Measurements from ENCODE around the gene MCRIP1.

Gene MCRIP1

GRCh38 chr17:81860756-81861568, 27.9 kb upstream of the MCRIP1 start:
- DNase-seq (ENCODE audit: low read depth in 2 of 2): peak; percentile 97 to 99

DNA sequence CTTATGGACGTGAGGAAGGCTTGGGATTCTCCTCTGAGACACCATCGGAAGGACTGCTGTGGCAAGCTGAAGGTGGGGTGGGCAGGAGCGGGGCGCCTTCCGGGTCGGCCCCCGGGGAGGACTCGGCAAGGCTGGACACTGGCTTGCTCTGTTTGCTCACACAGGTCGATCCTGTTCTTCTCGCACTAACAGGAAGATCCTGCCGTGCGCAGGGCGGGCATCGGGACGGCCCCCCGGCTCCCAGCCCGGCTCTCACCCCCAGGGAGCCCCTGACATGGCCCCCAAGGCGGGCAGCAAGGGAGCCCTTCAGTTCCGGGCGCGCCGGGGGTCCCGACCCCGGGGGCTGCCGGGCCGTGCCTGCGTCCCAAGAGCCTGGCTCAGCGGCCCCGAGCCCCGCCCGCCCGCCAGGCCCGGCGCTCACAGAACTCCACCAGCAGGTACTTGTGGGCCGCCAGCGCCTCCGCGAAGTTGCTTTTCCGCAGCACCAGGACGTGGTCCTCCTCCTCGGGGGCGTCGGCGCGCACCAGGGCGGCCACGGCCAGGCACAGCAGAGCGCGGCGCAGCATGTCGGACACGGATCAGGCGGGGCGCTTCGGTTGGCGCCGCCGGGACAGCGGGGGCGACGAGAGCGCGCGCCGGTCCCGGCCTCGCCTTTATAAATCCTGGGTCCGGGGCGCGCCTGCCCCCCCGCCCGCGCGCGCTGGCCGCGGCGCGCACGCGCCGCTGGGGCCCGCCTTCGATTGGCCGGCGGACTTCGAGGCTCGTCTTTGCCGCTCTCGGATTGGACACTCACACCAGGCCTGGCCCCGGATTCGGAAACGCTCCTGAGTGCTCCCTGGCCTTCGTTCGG, 27.0 kb upstream of the MCRIP1 start, which contains the start of gene P4HB:
P4HB (minus strand) TSS at position 630 of the 850 bp plus-strand sequence; CDS start at position 566, 64 bp downstream.
- DNase-seq (ENCODE audit: low read depth in 2 of 2): peak in 1 of 2 donors; percentile 97

DNA sequence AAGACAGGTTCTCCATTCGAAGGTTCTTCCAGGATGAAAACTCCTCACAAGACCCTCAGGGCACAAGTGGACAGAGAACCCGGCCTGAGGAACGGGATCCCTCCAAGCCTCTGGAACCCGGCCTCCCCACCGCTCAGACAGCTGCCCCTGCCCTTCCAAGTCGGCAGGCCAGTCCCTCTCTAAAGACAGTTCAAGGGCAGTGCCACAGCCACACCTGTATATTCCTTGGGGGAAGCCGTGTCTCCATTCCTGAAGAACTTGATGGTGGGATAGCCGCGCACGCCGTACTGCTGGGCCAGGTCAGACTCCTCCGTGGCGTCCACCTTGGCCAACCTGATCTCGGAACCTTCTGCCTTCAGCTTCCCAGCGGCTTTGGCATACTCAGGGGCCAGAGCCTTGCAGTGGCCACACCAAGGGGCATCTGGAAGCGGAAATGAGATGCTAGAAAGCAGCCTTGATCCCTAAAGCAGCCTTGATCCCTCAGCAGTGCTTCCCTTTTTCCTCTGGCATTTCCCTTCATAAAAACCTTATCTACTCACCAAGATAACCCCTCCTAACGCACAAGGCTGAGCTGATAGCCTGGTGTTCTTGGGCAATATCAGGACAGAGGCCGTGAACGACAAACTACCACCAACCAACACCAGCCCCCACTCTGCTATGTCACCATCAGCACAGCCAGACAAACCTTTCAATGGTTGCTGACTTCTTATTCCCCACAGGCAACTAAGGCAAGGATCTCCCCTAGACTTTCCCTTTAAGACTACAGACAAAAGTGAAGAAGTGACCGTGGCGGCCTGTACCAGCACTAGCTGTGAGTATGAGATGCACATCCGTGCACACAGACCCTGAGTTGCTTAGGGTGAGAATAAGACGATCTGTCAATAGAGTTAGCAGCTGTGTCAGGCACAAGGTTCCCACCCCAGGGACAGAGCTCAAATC, 26.1 kb upstream of the MCRIP1 start:
- no peak for DNase-seq (ENCODE audit: low read depth in 2 of 2)

- DNase-seq (ENCODE audit: low read depth in 2 of 2): no peak
Measured at GRCh38 chr17:81858170-81858966, 25.3 kb upstream of the MCRIP1 start.

DNA sequence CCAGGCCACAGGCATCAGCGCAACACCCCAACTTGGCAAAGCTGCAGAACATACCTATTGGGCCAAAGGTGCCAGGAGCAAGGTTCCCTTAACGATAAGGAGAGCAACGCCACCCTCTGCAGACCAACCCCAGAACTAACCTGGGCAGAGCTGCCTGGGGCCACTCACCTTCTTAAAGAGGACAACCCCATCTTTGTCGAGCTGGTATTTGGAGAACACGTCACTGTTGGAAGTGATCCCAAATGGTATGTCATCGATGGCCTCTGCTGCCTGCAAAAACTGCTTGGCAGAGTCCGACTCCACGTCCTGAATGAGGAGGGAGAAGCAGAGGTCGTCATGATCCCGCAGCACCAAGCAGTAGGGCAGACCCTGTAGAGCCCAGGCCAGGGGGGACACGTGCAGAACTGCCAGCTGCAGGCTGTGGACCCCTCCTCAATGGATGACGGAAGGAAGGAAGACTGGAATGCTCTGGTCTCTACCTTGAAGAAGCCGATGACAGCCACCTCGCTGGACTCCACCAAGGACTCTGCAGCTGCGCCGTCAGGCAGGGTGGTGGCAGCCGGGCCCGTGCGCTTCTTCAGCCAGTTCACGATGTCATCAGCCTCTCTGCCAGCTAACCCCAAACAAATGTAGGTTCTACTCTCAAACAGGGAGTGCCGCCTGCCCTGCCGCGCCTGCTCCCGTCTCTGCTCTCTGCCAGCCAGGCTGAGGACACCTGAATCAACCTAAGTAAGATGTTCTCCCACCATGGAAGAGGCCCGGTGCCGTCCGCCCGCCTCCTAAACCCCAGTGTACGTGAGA, 22.1 kb upstream of the MCRIP1 start:
- no peak for DNase-seq (ENCODE audit: low read depth in 2 of 2)

DNA sequence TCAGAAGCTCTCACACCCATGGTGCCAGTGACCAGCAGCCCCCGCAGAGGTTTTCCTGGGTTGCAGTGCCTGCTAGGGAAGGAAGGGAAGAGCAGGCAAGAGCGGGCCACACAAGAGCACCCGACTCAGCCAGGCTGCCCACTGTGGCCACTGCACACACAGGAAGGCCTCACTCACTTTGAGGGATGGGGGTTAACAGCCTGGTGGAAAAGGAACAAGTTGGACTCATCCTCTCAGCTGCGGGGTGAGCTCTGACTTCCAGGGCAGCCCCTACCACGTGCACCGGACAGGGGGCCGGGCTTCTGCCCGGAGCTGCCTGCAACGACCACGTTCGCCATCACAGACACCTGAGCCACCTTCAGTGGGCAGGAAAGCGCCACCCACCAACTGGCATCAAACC, 19.1 kb upstream of the MCRIP1 start:
- DNase-seq (ENCODE audit: low read depth in 2 of 2): no peak

- DNase-seq (ENCODE audit: low read depth in 2 of 2): no peak
Measured at GRCh38 chr17:81851423-81851822, 18.3 kb upstream of the MCRIP1 start.

GRCh38 chr17:81849457-81849856, 16.4 kb upstream of the MCRIP1 start:
- DNase-seq (ENCODE audit: low read depth in 2 of 2): no peak

DNA sequence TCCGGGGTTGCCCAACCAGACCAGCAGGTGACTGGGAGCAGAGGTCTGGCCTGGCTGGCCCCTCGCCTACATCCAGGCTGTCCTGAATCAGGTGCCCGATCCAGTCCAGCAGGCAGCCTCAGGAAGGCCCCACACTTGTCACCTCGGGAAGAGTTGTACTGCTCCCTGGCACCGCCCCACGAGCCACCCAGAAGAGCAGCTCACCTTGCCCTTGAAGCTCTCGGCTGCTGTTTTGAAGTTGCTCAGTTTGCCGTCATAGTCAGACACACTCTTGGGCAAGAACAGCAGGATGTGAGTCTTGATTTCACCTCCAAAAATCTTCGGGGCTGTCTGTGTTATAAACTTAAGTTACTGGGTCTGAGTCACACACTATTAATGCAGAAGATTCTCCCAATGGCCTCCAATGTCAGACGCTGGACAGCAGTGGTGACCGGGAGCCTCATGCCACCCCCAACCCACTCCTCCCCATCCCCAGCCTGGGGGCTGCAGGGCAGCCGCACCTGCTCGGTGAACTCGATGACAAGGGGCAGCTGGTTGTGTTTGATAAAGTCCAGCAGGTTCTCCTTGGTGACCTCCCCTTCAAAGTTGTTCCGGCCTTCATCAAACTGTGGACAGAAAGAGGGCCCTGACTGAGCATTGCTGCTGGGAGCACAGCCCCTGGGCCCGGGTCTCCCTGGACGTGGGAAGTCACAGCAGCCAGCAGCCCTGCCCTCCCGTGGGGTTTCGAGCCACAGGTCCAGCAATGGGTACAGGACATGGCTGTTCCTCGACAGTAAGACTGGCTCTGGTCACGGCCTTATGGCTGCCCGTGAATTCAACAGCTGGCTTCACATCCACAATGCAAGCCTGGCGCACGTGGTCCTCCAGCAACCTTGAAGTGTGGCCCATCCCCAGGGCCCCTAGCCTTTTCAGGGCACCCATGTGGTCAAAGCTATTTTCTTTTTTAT, 13.9 kb upstream of the MCRIP1 start:
- DNase-seq (ENCODE audit: low read depth in 2 of 2): no peak

DNA sequence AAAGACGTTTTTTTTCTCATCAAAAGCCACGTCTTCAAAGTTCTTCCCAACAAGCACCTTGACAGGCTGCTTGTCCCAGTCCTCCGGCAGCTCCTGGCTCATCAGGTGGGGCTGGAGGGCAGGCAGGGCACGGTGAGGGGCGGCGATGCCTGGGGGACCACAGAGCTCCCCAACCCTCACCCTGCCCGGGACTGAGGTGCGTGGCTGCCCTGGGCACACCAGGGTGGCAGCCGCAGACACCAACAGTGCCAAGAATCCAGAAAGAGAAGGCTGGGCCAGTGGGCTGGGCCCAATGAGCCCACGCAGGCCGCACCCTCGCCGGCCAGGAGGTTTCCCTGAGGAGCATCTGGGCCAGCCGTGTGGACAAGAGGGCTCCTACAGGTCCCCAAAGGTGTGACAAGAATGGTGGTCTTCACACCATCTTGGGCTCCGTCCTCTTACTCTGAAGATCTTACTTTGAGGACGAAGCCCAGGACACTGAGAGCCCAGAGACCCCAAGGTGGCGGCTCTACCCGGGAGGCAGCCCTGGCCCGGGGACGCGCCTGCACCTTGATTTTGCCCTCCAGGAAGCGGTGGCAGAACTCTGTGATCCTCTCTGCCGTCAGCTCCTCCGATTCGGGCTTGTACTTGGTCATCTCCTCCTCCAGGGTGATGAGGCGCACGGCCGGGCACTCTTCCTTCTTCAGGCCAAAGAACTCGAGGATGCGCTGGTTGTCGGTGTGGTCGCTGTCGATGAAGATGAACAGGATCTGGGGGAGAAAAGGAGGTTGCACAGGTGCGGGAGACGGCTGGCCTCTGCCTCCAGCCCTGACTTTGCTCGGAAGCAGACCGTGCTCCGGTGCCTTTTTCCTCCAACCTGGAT, 13.0 kb upstream of the MCRIP1 start:
- no peak for DNase-seq (ENCODE audit: low read depth in 2 of 2)

DNA sequence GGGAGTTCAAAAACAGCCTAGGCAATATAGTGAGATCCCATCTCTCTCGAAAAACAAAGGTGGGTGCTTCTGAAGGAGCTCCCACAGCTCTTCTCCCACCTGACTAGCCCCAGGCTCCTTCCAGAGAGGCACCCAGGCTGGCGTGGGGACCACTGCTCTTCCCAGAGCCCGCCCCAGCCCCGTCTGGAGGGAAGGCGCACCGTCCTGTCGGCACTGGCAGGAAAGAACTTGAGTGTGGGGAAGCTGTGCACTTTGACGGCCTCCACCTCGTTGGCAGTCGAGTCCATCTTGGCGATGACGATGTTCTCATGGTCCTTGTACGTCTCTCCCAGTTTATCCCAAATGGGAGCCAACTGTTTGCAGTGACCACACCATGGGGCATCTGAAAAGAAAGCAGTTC, 12.3 kb upstream of the MCRIP1 start:
- no peak for DNase-seq (ENCODE audit: low read depth in 2 of 2)

GRCh38 chr17:81844887-81845286, 11.8 kb upstream of the MCRIP1 start:
- DNase-seq (ENCODE audit: low read depth in 2 of 2): no peak

DNA sequence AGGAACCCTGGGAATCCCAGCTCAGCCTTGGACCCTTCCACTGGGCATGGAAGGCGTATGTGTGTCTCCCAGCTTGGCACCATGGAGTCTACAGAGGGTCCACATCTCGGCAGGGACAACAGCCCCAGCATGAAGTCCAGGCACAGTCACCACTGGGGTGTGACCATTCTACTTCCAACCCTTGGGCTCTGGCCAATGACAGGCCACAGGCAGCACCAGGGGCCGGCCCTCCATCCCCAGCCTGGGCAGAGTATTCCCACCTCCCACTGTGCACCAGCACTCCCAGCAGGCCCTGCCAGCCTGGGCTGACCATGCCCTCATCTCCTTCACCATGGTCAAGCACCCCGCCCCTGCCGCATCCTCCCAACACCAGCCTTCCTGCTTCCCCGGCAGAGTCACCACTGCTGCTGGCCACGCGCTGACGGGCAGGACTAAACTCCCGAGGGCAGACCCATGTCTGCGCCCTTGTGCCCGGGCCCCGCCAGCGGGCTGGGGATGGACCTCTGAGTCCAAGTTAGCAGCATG, 11.3 kb upstream of the MCRIP1 start:
- no peak for DNase-seq (ENCODE audit: low read depth in 2 of 2)

GRCh38 chr17:81843713-81844326, 10.7 kb upstream of the MCRIP1 start:
- no peak for DNase-seq (ENCODE audit: low read depth in 2 of 2)

GRCh38 chr17:81842725-81843504, 9.8 kb upstream of the MCRIP1 start:
- no peak for DNase-seq (ENCODE audit: low read depth in 2 of 2)

DNA sequence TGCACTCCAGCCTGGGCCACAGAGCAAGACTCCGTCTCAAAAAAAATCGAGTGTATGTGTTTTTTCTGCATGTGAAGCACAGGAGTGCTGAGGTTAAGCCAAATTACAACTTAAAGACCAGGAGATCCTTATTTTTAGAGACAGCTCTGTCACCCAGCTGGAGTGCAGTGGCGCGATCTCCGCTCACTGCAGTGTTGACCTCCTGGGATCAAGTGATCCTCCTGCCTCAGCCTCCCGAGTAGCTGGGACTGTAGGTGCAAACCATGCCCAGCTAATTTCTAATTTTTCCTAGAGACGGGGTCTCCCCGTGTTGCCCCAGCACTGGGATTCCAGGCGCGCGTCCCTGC, 9.3 kb upstream of the MCRIP1 start:
- no peak for DNase-seq (ENCODE audit: low read depth in 2 of 2)

DNA sequence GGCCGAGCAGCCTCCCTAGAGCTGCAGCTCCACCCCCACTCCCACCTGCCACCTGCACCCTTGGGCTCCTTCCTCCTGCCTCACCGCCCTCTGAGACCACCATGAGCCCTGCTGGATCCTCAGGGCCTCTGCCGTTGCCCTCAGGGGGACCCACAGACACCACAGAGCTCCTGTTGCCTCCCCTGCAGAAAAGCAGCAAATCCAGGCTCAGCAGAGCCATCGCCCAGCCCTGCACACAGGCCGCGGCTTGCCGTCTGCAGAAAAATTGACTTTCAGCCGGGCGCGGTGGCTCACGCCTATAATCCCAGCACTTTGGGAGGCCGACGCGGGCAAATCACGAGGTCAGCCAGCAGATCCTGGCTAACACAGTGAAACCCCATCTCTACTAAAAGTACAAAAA, 8.8 kb upstream of the MCRIP1 start:
- no peak for DNase-seq (ENCODE audit: low read depth in 2 of 2)
